IMR-90 (cell line): ENCODE results near the gene RAD18. TPM values are rescaled to one million over a fixed set of nuclear protein-coding genes. Genes with fewer than 3 reads are reported as not detected.

Experiments used
- ATAC-seq: fragments of 200-7000 bp; cut with Tn5 transposase; 2 replicates; pipeline ENCODE4 v1.9.1; 2020; ENCODE audit warnings: low read depth, mild to moderate bottlenecking, moderate library complexity
- BruUV-seq: library from RNA; stranded (reverse); fragments of 400-500 nt; replicated peaks from 2 replicates; lab custom pipeline; 2021; lab: Mats Ljungman, UMichigan
- CTCF ChIA-PET: fragments of 300-600 bp; formaldehyde crosslinking; extraction: SDS; loops from one replicate; lab custom pipeline; 2021; ENCODE audit warnings: antibody characterized with exemption; lab: Yijun Ruan, JAX
- POLR2A ChIA-PET: fragments of 300-600 bp; sonication (Branson Sonifier 250); formaldehyde crosslinking; loops from one replicate; lab custom pipeline; 2022; ENCODE audit warnings: antibody characterized with exemption; ENCODE audit not compliant: unreplicated experiment; lab: Charles Lee
- DNase-seq: peaks from one replicate; pipeline ENCODE4 v3.0.0; 2013
- H2AFZ ChIP-seq: replicated peaks from 2 replicates; pipeline ENCODE3; 2013; ENCODE audit warnings: low read length, mild to moderate bottlenecking; ENCODE audit not compliant: poor library complexity
- H2AK5ac ChIP-seq: 2 replicates; pipeline ENCODE4 v1.6.1; 2013; ENCODE audit warnings: low read depth, low read length, inconsistent platforms
- H2AK9ac ChIP-seq: replicated peaks from 2 replicates; pipeline ENCODE3; 2013; ENCODE audit warnings: mild to moderate bottlenecking, low read depth, low read length, moderate library complexity; ENCODE audit not compliant: poor library complexity
- H2BK120ac ChIP-seq: 2 replicates; pipeline ENCODE4 v1.6.1; 2013; ENCODE audit warnings: low read depth, low read length, inconsistent platforms
- H2BK15ac ChIP-seq: 3 replicates; pipeline ENCODE4 v1.6.1; 2013; ENCODE audit warnings: low read depth, low read length, inconsistent platforms
- H2BK20ac ChIP-seq: 2 replicates; pipeline ENCODE4 v1.6.1; 2013; ENCODE audit warnings: low read depth, mild to moderate bottlenecking, inconsistent platforms, low read length, moderate library complexity
- H2BK5ac ChIP-seq: 2 replicates; pipeline ENCODE4 v1.6.1; 2013; ENCODE audit warnings: mild to moderate bottlenecking, low read depth, low read length, inconsistent platforms; ENCODE audit not compliant: poor library complexity, severe bottlenecking
- H3K14ac ChIP-seq: replicated peaks from 2 replicates; pipeline ENCODE4 v1.6.1; 2013; ENCODE audit warnings: low read depth, low read length, inconsistent platforms
- H3K18ac ChIP-seq: 2 replicates; pipeline ENCODE4 v1.6.1; 2013; ENCODE audit warnings: low read depth, low read length, control low read depth
- H3K23ac ChIP-seq: 2 replicates; pipeline ENCODE4 v1.6.1; 2013; ENCODE audit warnings: low read depth, low read length, inconsistent platforms
- H3K27ac ChIP-seq: 2 replicates; pipeline ENCODE4 v1.5.1; 2013; ENCODE audit warnings: mild to moderate bottlenecking, control low read depth, low read length; ENCODE audit not compliant: insufficient read depth
- H3K27me3 ChIP-seq: 2 replicates; pipeline ENCODE4 v1.6.1; 2013; ENCODE audit warnings: low read length; ENCODE audit not compliant: control insufficient read depth, insufficient read depth
- H3K36me3 ChIP-seq: 2 replicates; pipeline ENCODE4 v1.6.1; 2013; ENCODE audit warnings: low read length, mixed read lengths; ENCODE audit not compliant: control insufficient read depth, insufficient read depth
- H3K4ac ChIP-seq: 2 replicates; pipeline ENCODE4 v1.6.1; 2013; ENCODE audit warnings: low read depth, low read length, inconsistent platforms
- H3K4me1 ChIP-seq: 2 replicates; pipeline ENCODE4 v1.6.1; 2013; ENCODE audit warnings: low read length, mixed read lengths; ENCODE audit not compliant: control insufficient read depth, insufficient read depth
- H3K4me2 ChIP-seq: 2 replicates; pipeline ENCODE4 v1.6.1; 2013; ENCODE audit warnings: low read depth, mild to moderate bottlenecking, control low read depth, low read length, moderate library complexity
- H3K4me3 ChIP-seq: 2 replicates; pipeline ENCODE4 v1.5.1; 2013; ENCODE audit warnings: low read depth, mild to moderate bottlenecking, control low read depth, low read length, moderate library complexity; ENCODE audit not compliant: insufficient read depth
- H3K56ac ChIP-seq: 2 replicates; pipeline ENCODE4 v1.6.1; 2013; ENCODE audit warnings: low read length, inconsistent platforms; ENCODE audit not compliant: insufficient read depth; ENCODE audit errors: extremely low read depth
- H3K79me1 ChIP-seq, 2 experiments: 2 replicates each; pipeline ENCODE4 v1.6.1; 2013; ENCODE audit warnings: low read length in 2 of 2, inconsistent platforms in 1 of 2, low read depth in 1 of 2
- H3K9ac ChIP-seq: 2 replicates; pipeline ENCODE4 v1.6.1; 2013; ENCODE audit warnings: low read depth, low read length, control low read depth
- H3K9me1 ChIP-seq: 2 replicates; pipeline ENCODE4 v1.6.1; 2013; ENCODE audit warnings: low read length, inconsistent platforms; ENCODE audit not compliant: insufficient read depth
- H3K9me3 ChIP-seq: 2 replicates; pipeline ENCODE4 v1.6.1; 2013; ENCODE audit warnings: low read length; ENCODE audit not compliant: control insufficient read depth, insufficient read depth
- H4K20me1 ChIP-seq: 2 replicates; pipeline ENCODE4 v1.6.1; 2013; ENCODE audit warnings: low read length, inconsistent platforms; ENCODE audit not compliant: insufficient read depth
- H4K5ac ChIP-seq: 2 replicates; pipeline ENCODE4 v1.6.1; 2013; ENCODE audit warnings: mild to moderate bottlenecking, low read depth, low read length, control low read depth
- H4K8ac ChIP-seq, 2 experiments: 2 replicates each; pipeline ENCODE4 v1.6.1; 2013; ENCODE audit warnings: low read depth in 2 of 2, low read length in 2 of 2, control low read depth in 1 of 2, inconsistent platforms in 1 of 2
- H4K91ac ChIP-seq: 2 replicates; pipeline ENCODE4 v1.6.1; 2013; ENCODE audit warnings: low read depth, low read length, inconsistent platforms; ENCODE audit not compliant: insufficient read depth
- BHLHE40 ChIP-seq: fragments of 150-350 bp; IDR thresholded peaks from 2 replicates; pipeline ENCODE4 v1.6.1; 2016; ENCODE audit warnings: mild to moderate bottlenecking, low read depth, low read length
- CEBPB ChIP-seq: IDR thresholded peaks from 2 replicates; pipeline ENCODE4 v1.6.1; 2012; ENCODE audit warnings: low read depth, low read length, improper control_type of control experiment
- FOS ChIP-seq: fragments of 150-350 bp; IDR thresholded peaks from 2 replicates; pipeline ENCODE4 v1.6.1; 2016; ENCODE audit warnings: low read depth, low read length
- MAFK ChIP-seq: IDR thresholded peaks from 2 replicates; pipeline ENCODE4 v1.6.1; 2012; ENCODE audit warnings: low read depth, low read length, improper control_type of control experiment
- MAZ ChIP-seq: IDR thresholded peaks from 2 replicates; pipeline ENCODE4 v1.6.1; 2012; ENCODE audit warnings: low read depth, mild to moderate bottlenecking, low read length, improper control_type of control experiment, moderate library complexity, borderline replicate concordance
- MXI1 ChIP-seq: IDR thresholded peaks from 2 replicates; pipeline ENCODE4 v1.6.1; 2012; ENCODE audit warnings: low read depth, mild to moderate bottlenecking, low read length, moderate library complexity, borderline replicate concordance
- NFE2L2 ChIP-seq: fragments of 150-350 bp; IDR thresholded peaks from 2 replicates; pipeline ENCODE4 v1.6.1; 2016; ENCODE audit warnings: low read depth, mild to moderate bottlenecking, low read length
- POLR2A ChIP-seq: IDR thresholded peaks from 2 replicates; pipeline ENCODE4 v1.6.1; 2012; ENCODE audit warnings: mild to moderate bottlenecking, low read depth, low read length
- RAD21 ChIP-seq: IDR thresholded peaks from 2 replicates; pipeline ENCODE4 v1.6.1; 2012; ENCODE audit warnings: low read length, improper control_type of control experiment
- RFX5 ChIP-seq: IDR thresholded peaks from 2 replicates; pipeline ENCODE4 v1.8.0; 2012; ENCODE audit warnings: low read depth, mild to moderate bottlenecking, low read length, moderate library complexity
- SMC3 ChIP-seq: fragments of 150-350 bp; IDR thresholded peaks from 2 replicates; pipeline ENCODE4 v1.6.1; 2016; ENCODE audit warnings: low read depth, mild to moderate bottlenecking, antibody characterized with exemption, low read length, moderate library complexity
- WGBS, 2 experiments: methylation state at CpG; one replicate each; pipeline versions ENCODE4 v1.1.5 to v1.1.7; 2013; ENCODE audit warnings: missing lambda C conversion rate in 2 of 2; ENCODE audit not compliant: insufficient read length in 1 of 2; ENCODE audit errors: extremely low coverage in 2 of 2; 5-methylcytosine and 5-hydroxymethylcytosine counted together
- dilution Hi-C: fragments of 300-500 bp; cut with HindIII; formaldehyde crosslinking; loops from one replicate; pipeline ENCODE4 v1.14.3; 2018; ENCODE audit warnings: low sequenced_read_pairs; ENCODE audit not compliant: unreplicated experiment
- in situ Hi-C: fragments of 300-500 bp; cut with MboI; formaldehyde crosslinking; loops from 3 replicates; pipeline ENCODE4 v1.14.3; 2019; ENCODE audit warnings: low sequenced_read_pairs, inconsistent platforms, mixed read lengths
- intact Hi-C: fragments of 100-400 bp; cut with micrococcal nuclease; formaldehyde crosslinking; loops from 2 replicates; pipeline ENCODE4 v1.10.0; 2022
- polyA plus RNA-seq, 3 experiments: library from polyadenylated mRNA; depleted of rRNA; stranded (reverse); fragments of >200 nt; gene quantifications; 2 replicates each; pipeline ENCODE4 v1.2.3, GENCODE V29; 2012; ENCODE audit warnings: low replicate concordance in 1 of 3
- total RNA-seq: library from RNA; depleted of rRNA; stranded (reverse); fragments of >200 nt; gene quantifications from 2 replicates; pipeline ENCODE4 v1.2.3, GENCODE V29; 2012
- TF ChIP-seq, protein P1 (sequence below): fragments of 150-350 bp; IDR thresholded peaks from 2 replicates; pipeline ENCODE4 v1.6.1; 2016; ENCODE audit warnings: low read depth, mild to moderate bottlenecking, low read length, moderate library complexity, borderline replicate concordance
- TF ChIP-seq, protein P2 (sequence below): fragments of 150-350 bp; IDR thresholded peaks from 2 replicates; pipeline ENCODE4 v1.6.1; 2017; ENCODE audit warnings: mild to moderate bottlenecking, antibody characterized with exemption, low read length, low read depth

RAD18 gene
- total and polyA plus RNA-seq, 2 of the 4 experiments (the other 2 are of a cell fraction): 8.2 to 17.2 TPM

DNA sequence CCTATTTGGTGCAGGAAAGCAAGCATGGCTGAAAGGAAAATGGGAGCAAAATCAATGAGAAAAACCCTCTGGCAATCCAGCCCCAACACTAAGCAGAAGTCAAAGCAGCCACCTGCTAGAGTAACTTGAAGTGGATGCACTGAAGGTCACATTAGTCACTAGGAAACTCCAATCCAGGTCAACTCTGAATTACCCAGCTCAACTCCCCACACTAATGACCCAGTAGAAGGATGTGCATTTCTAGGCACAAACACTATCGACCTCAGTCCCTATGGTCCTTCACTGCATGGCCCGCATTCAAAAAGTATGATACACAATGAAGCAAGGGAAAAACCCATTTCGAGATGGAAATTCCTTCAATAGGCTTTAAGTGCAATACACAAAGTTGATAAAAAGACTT, 80.6 kb downstream of the RAD18 start:
- peaks cover 15% of the 10 kb centered on the region for H3K4me1 ChIP-seq
- TF ChIP-seq, protein P1, sequence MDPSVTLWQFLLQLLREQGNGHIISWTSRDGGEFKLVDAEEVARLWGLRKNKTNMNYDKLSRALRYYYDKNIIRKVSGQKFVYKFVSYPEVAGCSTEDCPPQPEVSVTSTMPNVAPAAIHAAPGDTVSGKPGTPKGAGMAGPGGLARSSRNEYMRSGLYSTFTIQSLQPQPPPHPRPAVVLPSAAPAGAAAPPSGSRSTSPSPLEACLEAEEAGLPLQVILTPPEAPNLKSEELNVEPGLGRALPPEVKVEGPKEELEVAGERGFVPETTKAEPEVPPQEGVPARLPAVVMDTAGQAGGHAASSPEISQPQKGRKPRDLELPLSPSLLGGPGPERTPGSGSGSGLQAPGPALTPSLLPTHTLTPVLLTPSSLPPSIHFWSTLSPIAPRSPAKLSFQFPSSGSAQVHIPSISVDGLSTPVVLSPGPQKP: no peak
- no peak for TF ChIP-seq POLR2A
- TF ChIP-seq FOS: no peak
- TF ChIP-seq MAFK: no peak
- TF ChIP-seq MAZ: no peak
- TF ChIP-seq NFE2L2: no peak
- TF ChIP-seq SMC3: no peak
- no peak for TF ChIP-seq RFX5
- TF ChIP-seq RAD21: no peak
- TF ChIP-seq, protein P2, sequence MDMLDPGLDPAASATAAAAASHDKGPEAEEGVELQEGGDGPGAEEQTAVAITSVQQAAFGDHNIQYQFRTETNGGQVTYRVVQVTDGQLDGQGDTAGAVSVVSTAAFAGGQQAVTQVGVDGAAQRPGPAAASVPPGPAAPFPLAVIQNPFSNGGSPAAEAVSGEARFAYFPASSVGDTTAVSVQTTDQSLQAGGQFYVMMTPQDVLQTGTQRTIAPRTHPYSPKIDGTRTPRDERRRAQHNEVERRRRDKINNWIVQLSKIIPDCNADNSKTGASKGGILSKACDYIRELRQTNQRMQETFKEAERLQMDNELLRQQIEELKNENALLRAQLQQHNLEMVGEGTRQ: no peak
- no peak for TF ChIP-seq BHLHE40
- no peak for TF ChIP-seq MXI1
- TF ChIP-seq CEBPB: no peak
- H3K14ac ChIP-seq: no peak overlapping the region
- H3K27ac ChIP-seq: no peak overlapping the region
- CTCF ChIA-PET: interaction anchor here (0.8 kb wide), 1 partner anchor 113 kb away, joined by 3 read pairs; the partner anchor contains the start of gene OXTR
- no peak overlapping the region for H2BK15ac ChIP-seq
- POLR2A ChIA-PET: no interaction called here
- H4K91ac ChIP-seq: 0 out of 2 replicates have a peak overlapping the region, but pooled peaks have one; percentile 4
- no peaks in the 10 kb centered on the region; the same call in 1 of the 2 replicates for H3K36me3 ChIP-seq
- H4K8ac ChIP-seq: peak overlapping the region in 1 of 2 experiments; percentile 34; a peak in 1 of 4 replicates
- H3K4ac ChIP-seq: no peak overlapping the region; the same call in 1 of the 2 replicates
- H3K4me3 ChIP-seq: no peak overlapping the region
- dilution Hi-C loops: no loop called here
- DNase-seq (no peak), ATAC-seq (no peak)
- in situ Hi-C loops: no loop called here
- no TSS peak for BruUV-seq
- peak overlapping the region; percentile 35; the same call in 1 of the 2 replicates for H2BK20ac ChIP-seq
- H2BK120ac ChIP-seq: peak overlapping the region; percentile 49
- H3K23ac ChIP-seq: no peak overlapping the region
- H2AK9ac ChIP-seq: no peak overlapping the region
- no peak overlapping the region for H2AFZ ChIP-seq
- no CpG with 5 or more reads among the region's 3 CpGs for WGBS, 2 experiments
- H3K9me1 ChIP-seq: peaks cover 10% of the 10 kb centered on the region
- peaks cover 2% of the 10 kb centered on the region; the same call in 1 of the 2 replicates for H3K9me3 ChIP-seq
- H3K4me2 ChIP-seq: no peak overlapping the region
- H4K5ac ChIP-seq: peak overlapping the region; percentile 4; the same call in 1 of the 2 replicates
- H3K56ac ChIP-seq: no peak overlapping the region
- H3K27me3 ChIP-seq: no peaks in the 10 kb centered on the region
- no peak overlapping the region; the same call in 1 of the 2 replicates for H2AK5ac ChIP-seq
- peaks cover 5 to 20% of the 10 kb centered on the region in 2 experiments; a peak in 2 of 4 replicates for H3K79me1 ChIP-seq
- intact Hi-C loops: no loop called here
- no peak overlapping the region for H3K9ac ChIP-seq
- no peaks in the 10 kb centered on the region for H4K20me1 ChIP-seq
- peak overlapping the region; percentile 33; the same call in 1 of the 2 replicates for H3K18ac ChIP-seq
- no peak overlapping the region for H2BK5ac ChIP-seq
